ENCODE data around the gene FAM76B.
"Not testable (repeated sequence)": the region's sequence is repeated elsewhere in the genome, so short reads cannot be mapped to it uniquely, and the experiment has no call there.

Gene FAM76B

DNA sequence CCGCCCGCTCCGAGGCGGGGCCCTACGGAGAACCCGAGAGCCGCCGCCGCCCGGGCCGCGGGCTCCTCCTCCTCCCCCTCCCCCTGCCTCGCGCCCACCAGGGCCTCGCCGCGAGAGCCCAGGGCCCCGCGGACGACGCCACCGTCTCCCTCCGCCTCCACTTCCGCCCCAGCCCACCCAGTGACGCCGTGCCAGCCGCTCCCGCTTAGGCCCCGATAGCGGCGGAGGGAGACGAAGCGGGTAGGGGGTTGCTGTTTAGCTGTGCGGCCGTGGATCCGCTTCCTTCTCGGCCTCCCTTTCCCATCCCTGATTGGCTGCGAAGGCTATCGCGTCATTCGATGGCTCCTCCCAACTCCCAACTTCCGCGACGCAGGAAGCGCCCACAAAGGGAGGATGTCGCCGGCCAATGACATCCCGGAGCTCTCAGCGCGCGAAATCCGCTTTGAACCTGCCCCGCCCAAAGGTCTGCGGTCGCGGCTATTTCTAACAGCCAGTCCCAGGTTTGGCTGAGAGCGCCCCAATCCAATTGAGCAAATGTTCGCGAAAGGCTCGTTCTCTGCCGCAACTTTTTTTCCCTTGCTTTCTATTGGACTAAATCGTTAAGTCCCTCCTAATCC lies at the start of gene FAM76B:
Gene FAM76B (minus strand): TSS at position 277 of the 617 bp plus-strand sequence. CDS start 304 bp downstream, outside the sequence.
- peak; percentile 71 for DNase-seq

DNA sequence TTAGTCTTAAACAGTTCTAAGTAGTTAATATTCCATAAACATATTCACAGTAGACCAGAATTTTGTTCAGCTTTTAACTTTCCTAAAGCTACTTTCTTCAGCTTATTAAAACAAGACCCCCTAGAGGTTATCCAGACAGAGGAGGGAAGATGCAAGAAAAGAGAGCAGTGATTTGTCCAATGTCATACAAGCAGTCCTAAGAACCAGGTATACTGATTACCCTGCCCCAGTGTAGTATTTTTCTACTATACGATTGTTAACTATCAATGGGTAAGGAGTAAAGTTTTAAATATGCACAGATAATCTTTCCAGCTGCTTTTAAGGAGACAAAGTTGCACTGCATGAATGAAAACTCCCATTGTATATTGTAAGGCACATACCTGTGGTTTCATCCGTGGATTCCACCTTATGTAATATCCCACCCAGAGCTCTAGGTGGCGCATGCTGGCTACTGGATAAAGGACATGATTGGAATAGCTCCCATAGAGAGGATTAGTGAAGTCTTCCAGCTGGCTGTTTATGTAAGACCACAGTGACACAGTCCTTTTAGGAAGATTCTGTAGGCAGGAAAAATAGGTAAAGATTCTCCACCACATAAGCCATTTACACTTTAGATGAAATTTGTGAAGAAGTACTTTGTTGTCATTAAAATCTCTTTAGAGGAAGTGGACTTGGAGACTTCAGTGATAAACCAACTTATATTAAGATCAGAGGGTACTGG lies 46.3 kb upstream of the FAM76B start:
- no peak for DNase-seq

DNA sequence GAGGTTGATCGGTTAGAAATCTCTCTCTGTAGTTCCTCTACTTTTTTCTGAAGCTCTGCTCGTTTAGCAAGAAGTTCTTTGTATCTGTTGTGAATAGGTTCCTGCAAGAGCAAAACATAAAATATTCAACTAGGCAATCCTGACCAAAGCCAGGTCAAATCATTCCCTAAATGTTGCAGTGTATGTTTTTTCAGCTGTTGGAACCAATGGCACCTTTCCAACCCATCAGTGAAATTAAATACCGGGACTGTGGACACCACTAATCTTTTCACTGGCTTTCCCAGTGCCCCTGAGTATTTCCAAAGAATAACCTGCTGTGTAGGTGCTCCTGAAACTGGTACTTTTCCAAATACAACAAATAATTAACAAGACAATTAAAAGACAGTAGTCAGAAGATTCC lies 45.8 kb upstream of the FAM76B start:
- no peak for DNase-seq

- DNase-seq: no peak
Observed at GRCh38 chr11:95833378-95833777, 43.8 kb upstream of the FAM76B start.

DNA sequence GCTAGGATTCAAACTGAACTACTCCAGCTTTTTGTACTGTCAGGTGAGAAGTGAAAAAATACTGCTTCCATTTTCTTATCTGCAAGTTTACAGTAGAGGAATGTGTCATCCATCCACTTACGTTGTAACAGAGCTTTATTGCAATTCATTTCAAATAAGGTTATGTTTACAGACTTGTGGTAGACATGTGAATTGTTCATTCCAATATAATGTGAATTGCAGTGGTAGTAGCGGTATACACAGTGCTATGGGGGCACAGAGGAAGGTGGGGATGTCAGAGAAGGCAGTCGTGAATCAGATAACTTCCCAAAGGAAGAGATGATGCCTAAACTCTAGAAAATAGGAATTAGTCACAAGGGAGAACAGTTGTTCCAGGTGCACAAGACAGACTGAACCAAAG lies 43.2 kb upstream of the FAM76B start:
- DNase-seq: no peak

- DNase-seq: no peak
Observed at GRCh38 chr11:95831198-95831883, 41.8 kb upstream of the FAM76B start.

DNA sequence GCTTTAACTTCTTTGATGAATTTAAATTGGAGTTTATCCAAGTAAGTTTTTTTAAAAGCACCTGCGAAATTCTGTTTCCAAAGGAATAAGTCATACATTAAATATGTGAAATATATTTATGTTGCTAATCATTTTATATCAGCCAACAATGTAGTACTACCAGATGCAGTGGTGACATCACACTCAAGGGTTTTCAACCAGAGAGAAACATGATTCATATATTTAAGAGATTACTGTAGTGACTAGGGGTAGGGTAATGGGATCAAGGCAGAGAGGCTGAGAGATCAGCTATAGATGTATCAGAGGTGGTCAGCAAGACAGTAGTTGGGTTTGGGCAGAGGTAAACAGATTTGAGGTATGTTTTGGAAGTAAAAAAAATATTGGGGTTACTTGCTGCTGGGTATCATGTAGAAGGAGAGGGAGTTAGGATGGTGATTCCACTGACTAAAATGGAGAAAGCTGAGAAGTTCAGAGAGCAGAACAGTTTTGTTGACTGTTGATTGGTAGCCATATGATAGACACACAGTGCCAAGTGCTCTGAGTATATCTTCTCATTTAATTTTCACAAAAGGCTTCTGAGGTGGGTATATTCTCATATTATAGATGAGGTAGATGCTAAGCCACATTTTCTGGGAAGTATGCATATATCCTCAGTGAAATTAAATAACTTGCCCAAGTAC lies 40.1 kb upstream of the FAM76B start:
- no peak for DNase-seq

DNA sequence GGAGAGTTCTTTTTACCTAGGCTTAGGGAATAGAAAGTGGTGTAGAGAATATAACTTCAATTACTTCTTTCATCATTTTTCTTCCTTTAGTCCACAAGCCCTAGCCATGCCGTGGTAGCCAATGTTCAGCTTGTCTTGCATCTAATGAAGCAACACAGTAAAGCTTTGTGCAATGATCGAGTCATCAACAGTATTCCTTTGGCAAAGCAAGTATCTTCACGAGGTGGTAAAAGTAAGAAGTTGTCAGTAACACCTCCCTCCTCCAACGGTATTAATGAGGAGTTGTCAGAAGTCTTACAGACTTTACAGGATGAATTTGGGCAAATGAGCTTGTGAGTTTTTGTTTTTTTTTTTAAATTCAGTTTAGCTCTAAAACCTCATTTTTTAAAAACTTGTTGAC lies 38.1 kb upstream of the FAM76B start:
- no peak for DNase-seq

DNA sequence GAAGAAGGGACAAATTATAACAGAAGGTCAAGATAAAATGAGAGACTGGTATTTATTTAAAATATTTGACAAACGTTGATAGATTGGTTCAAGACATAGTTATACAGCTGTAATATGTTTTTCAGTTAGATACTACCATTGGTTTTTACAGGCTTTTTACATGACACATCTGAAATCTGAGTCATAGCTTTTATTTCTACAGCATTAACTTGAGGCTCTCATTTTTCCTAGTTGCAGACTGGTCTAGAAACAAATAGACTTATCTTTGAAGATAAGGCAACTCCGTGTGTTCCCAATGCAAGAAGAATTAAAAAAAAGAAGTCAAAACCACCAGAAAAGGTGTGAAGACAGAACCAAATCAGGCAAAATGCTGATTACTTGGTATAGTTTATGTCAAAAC lies 32.1 kb upstream of the FAM76B start:
- no peak for DNase-seq

DNA sequence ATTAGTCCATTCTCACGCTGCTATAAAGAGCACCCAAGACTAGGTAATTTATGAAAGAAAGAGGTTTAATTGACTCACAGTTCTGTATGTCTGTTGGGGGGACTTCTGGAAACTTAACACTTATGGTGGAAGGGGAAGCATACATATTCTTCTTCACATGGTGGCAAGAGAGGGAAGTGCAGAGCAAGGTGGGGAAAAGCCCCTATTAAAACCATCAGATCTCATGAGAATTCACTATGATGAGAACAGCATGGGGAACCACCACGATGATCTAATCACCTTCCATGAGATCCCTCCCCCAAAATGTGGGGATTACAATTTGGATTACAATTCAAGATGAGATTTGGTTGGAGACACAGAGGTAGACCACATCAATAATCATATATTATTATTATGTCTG lies 26.5 kb upstream of the FAM76B start:
- no peak for DNase-seq

GRCh38 chr11:95811052-95811451 lies 21.5 kb upstream of the FAM76B start:
- not testable (repeated sequence) for DNase-seq

DNA sequence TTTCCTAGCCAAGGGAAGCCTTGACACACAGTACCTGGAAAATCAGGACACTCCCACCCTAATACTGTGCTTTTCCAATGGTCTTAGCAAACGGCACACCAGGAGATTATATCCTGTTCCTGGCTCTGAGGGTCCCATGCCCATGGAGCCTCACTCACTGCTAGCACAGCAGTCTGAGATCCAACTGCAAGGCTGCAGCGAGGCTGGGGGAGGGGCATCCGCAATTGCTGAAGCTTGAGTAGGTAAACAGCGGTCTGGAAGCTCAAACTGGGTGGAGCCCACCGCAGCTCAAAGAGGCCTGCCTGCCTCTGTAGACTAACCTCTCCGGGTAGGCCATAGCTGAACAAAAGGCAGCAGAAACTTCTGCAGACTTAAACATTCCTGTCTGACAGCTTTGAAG lies 16.9 kb upstream of the FAM76B start:
- not testable (repeated sequence) for DNase-seq

DNA sequence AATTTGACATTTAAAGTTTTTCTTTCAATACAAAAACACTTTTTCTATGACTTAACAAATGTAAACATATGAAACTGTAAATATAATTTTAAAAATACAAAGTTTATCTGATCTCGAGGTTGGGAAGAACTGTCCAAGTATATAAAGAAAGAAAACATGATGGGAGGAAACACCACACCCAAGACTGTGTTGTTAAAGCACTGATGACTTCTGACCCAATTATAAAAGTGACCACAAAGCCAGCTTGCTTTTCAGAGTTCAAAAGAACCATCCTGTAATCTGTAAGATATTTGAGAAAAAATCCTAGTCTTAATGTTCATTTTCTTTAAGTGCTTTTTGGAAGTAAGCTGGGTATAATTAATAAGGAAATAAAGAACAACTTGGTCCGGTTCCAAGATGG lies 16.3 kb upstream of the FAM76B start:
- DNase-seq: no peak

DNA sequence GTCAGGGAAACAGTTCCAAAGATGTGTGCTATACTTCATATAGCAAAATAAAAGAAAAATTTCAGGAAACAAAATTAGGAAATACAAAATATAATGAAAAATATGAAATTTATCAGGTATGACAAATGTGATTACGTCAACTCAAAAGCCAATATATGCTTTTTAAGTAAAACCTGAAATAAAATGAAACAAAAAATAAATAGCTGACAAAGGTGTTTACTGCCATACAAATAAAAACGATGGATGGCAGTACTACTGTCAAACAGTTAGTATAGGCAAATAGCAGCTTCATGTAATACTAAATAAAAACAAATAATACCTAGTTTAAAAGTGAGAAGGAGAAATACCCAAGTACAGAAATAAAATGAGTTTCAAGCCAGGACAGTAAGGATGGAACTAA lies 14.4 kb upstream of the FAM76B start:
- no peak for DNase-seq

DNA sequence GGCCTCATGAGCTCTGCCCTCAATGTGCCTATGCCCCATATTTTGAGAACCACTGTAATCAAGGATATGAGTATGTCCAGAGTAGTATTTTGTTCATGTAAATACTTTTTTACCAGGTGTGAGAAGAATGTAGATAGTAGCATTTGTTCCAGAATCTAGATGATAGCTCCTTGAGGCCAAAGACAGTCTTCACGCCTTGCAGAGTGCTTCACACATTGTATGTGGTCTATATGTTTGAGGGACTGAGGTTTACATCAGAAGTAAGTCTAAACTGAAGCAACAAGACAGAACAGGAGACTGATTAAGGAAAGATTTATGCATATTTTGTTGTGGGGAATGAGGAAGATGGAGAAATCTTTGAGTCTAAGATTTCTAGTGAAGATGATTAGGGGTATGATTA lies 13.2 kb upstream of the FAM76B start:
- no peak for DNase-seq

DNA sequence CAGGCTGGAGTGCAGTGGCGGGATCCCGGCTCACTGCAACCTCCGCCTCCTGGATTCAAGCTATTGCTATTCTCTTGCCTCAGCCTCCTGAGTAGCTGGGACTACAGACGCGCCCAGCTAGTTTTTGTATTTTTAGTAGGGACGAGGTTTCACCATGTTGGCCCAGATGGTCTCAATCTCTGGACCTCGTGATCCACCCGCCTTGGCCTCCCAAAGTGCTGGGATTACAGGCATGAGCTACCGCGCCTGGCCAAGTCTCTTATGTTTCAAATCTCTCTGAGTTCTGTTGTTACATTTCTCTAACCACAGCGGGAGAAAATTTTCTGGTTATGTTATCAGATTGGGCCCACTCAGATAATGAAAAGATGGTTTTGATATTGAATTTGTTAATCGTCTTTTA lies 10.9 kb upstream of the FAM76B start:
- DNase-seq: no peak

- no peak for DNase-seq
Observed at GRCh38 chr11:95799546-95799945, 10.0 kb upstream of the FAM76B start.

- DNase-seq: no peak
Observed at GRCh38 chr11:95796501-95796900, 6.9 kb upstream of the FAM76B start.

DNA sequence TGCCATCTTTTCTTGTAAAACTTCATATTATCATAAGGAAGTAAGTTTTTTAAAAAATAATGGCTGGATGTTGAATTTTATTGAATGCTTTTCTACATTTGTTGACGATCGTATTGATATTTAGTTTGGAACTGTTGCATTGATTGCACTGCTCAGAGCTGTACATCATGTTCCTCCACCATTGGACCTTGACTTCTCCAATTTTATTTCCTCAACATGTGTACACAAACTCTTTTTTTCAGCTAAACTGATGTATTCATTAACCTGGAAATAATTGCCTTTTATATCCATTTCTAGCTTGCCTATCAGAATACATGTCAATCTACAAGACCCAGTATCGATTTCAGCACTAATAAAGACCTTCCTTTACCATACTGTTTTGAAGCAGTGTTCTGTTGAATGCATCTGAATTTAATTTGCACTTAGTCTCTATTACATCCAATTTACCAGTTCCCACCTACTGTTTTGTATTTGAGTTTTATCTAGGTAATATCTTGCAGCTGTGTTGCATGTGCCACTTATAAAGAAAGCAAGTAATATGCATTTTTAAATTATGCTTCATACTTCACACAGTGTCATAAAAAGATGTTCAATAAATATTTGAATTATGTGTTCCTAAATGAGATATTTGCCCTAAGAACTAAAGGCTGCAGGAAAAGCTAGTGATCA lies 6.2 kb upstream of the FAM76B start:
- DNase-seq: no peak

GRCh38 chr11:95794086-95794485 lies 4.5 kb upstream of the FAM76B start:
- DNase-seq: no peak

DNA sequence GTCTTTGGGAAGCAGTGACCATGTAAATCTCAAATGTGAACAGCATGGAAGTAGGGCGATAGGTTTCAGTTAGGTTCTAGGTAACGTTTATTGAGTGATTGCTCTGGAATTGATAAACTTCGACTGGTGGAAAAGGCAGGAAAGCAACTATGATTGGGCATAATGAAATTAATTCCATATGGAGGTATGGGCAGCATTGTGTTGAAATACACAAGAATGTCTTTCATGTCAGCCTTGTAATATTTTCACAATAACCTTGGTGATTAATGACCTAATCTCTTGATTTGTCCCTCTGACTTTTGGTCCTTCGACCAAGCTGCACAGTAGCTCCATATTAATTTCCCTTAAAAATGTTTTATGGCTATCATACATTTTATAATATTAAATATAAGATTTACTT lies 3.5 kb upstream of the FAM76B start:
- no peak for DNase-seq

DNA sequence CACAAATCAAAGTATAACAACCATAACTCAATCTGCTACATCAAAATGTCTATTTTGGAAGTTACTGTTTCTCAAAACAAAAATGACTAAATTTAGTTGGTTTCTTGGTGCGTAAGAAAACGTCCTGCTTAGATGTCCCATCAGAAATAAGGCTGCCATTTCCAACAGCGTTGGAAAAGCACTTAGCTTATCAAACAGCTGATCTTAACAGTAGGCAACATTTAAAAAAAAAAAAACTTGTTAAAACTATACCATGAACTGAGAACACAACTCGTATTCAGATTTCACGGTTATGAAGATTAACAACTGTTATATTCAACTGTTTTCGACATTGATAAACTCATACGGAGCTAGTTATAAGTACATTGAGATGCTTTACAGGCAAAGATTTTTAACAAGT lies 3.1 kb upstream of the FAM76B start:
- DNase-seq: no peak

GRCh38 chr11:95792200-95792599 lies 2.6 kb upstream of the FAM76B start:
- no peak for DNase-seq

Measured in 8988T (cell line).